HG02759 (cell line): ENCODE measurements around the gene RTN4R.

Source experiments
- ATAC-seq: cut with Tn5 transposase; IDR thresholded peaks from one replicate; pipeline ENCODE4 v1.9.1; 2021; ENCODE audit warnings: mild to moderate bottlenecking, moderate library complexity; ENCODE audit not compliant: unreplicated experiment

RTN4R gene

GRCh38 chr22:20204806-20205205, 63.3 kb downstream of the RTN4R start:
- ATAC-seq: no peak

- no peak for ATAC-seq
These were observed 63.8 kb downstream of the RTN4R start for GRCh38 chr22:20204311-20204710.

- ATAC-seq: no peak
These were observed 64.4 kb downstream of the RTN4R start for GRCh38 chr22:20203552-20204201.

- no peak for ATAC-seq
These were observed 65.0 kb downstream of the RTN4R start for GRCh38 chr22:20203142-20203551.

GRCh38 chr22:20201837-20202392, 66.2 kb downstream of the RTN4R start:
- ATAC-seq: no peak

GRCh38 chr22:20199906-20200305, 68.2 kb downstream of the RTN4R start:
- ATAC-seq: no peak

- no peak for ATAC-seq
These were observed 68.7 kb downstream of the RTN4R start for GRCh38 chr22:20199413-20199842.

GRCh38 chr22:20198557-20199319, 69.4 kb downstream of the RTN4R start:
- no peak for ATAC-seq

- no peak for ATAC-seq
These were observed 70.6 kb downstream of the RTN4R start for GRCh38 chr22:20197407-20198030.

- no peak for ATAC-seq
These were observed 71.8 kb downstream of the RTN4R start for GRCh38 chr22:20196094-20196842.

GRCh38 chr22:20194681-20195593, 73.2 kb downstream of the RTN4R start:
- no peak for ATAC-seq

- no peak for ATAC-seq
These were observed 74.2 kb downstream of the RTN4R start for GRCh38 chr22:20193761-20194494.

GRCh38 chr22:20192972-20193760, 75.0 kb downstream of the RTN4R start:
- ATAC-seq: no peak

- ATAC-seq: no peak
These were observed 75.7 kb downstream of the RTN4R start for GRCh38 chr22:20192293-20192971.

- no peak for ATAC-seq
These were observed 76.3 kb downstream of the RTN4R start for GRCh38 chr22:20191803-20192202.
